Measurements from ENCODE around the gene MT1E.
"Not testable (repeated sequence)": the region's sequence is repeated elsewhere in the genome, so short reads cannot be mapped to it uniquely, and the experiment has no call there.

DNA sequence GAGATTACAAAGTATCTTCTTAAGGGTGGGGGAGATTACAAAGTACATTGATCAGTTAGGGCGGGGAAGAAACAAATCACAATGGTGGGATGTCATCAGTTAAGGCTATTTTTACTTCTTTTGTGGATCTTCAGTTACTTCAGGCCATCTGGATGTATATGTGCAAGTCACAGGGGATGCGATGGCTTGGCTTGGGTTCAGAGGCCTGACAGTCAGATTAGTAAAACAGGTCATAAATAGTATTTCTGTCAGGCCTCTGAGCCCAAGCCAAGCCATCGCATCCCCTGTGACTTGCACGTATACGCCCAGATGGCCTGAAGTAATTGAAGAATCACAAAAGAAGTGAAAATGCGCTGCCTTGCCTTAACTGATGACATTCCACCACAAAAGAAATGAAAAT is 49.0 kb downstream of the MT1E start:
- TF ChIP-seq, protein P1, sequence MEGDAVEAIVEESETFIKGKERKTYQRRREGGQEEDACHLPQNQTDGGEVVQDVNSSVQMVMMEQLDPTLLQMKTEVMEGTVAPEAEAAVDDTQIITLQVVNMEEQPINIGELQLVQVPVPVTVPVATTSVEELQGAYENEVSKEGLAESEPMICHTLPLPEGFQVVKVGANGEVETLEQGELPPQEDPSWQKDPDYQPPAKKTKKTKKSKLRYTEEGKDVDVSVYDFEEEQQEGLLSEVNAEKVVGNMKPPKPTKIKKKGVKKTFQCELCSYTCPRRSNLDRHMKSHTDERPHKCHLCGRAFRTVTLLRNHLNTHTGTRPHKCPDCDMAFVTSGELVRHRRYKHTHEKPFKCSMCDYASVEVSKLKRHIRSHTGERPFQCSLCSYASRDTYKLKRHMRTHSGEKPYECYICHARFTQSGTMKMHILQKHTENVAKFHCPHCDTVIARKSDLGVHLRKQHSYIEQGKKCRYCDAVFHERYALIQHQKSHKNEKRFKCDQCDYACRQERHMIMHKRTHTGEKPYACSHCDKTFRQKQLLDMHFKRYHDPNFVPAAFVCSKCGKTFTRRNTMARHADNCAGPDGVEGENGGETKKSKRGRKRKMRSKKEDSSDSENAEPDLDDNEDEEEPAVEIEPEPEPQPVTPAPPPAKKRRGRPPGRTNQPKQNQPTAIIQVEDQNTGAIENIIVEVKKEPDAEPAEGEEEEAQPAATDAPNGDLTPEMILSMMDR (IDR thresholded peaks at IDR 0.05), result not testable (repeated sequence)
- TF ChIP-seq POLR2A (IDR thresholded peaks at IDR 0.05), result not testable (repeated sequence)

Data from Peyer's patch (tissue), 4 donors.